H1 (cell line): ENCODE results near the gene SLC2A11. TPM values are rescaled to one million over a fixed set of nuclear protein-coding genes. Genes with fewer than 3 reads are reported as not detected.

Experiments
- BCL11A ChIP-seq, 2 experiments: IDR thresholded peaks; one replicate each; pipeline ENCODE4 v1.6.1; 2011; ENCODE audit warnings: low read depth in 2 of 2, low read length in 2 of 2, mild to moderate bottlenecking in 2 of 2
- BRCA1 ChIP-seq: IDR thresholded peaks from 2 replicates; pipeline ENCODE4 v1.6.1; 2012; ENCODE audit warnings: low read depth, low read length, improper control_type of control experiment
- EGR1 ChIP-seq: IDR thresholded peaks from 2 replicates; pipeline ENCODE4 v1.6.1; 2011; ENCODE audit warnings: low read depth, low read length, borderline replicate concordance
- JUN ChIP-seq: IDR thresholded peaks from 2 replicates; pipeline ENCODE4 v1.6.1; 2011; ENCODE audit warnings: low read depth, mild to moderate bottlenecking, improper control_type of control experiment, low read length
- NANOG ChIP-seq: IDR thresholded peaks from 2 replicates; pipeline ENCODE4 v1.6.1; 2011; ENCODE audit warnings: low read length, low read depth, mild to moderate bottlenecking, inconsistent platforms; ENCODE audit not compliant: insufficient read depth, poor library complexity, severe bottlenecking
- TAF7 ChIP-seq: optimal IDR thresholded peaks from 2 replicates; pipeline ENCODE3; 2011; ENCODE audit warnings: low read depth, mild to moderate bottlenecking, inconsistent platforms, low read length, moderate library complexity, borderline replicate concordance
- polyA plus RNA-seq, 7 experiments: library from polyadenylated mRNA; depleted of rRNA in 3 of 7; stranded (reverse) in 5 of 7; unstranded in 2 of 7; fragments of >200 nt in 5 of 7; fragments of 200-250 nt in 2 of 7; gene quantifications; 1 replicate in 5 of 7; 2 replicates in 1 of 7; 4 replicates in 1 of 7; pipeline versions ENCODE4 v1.2.1 to v1.2.3, GENCODE V29; 2011 to 2013; ENCODE audit warnings: missing spikeins in 2 of 7, mixed read lengths in 2 of 7
- total RNA-seq: library from RNA; stranded (reverse); fragmentation: NEBNext Ultra II Directional; extraction: Animal tissue kit (Norgen Biotek cat#: 25700); gene quantifications from 2 replicates; pipeline ENCODE4 v1.2.1, GENCODE V29; 2021
- TF ChIP-seq, protein P1 (sequence below): IDR thresholded peaks from 2 replicates; pipeline ENCODE4 v1.6.1; 2011; ENCODE audit warnings: low read length, improper control_type of control experiment

SLC2A11 gene
- total and polyA plus RNA-seq, 2 of the 8 experiments (the other 6 are each of a cell fraction or from before 2014, with no cell fraction given): 10.7 to 12.5 TPM

DNA sequence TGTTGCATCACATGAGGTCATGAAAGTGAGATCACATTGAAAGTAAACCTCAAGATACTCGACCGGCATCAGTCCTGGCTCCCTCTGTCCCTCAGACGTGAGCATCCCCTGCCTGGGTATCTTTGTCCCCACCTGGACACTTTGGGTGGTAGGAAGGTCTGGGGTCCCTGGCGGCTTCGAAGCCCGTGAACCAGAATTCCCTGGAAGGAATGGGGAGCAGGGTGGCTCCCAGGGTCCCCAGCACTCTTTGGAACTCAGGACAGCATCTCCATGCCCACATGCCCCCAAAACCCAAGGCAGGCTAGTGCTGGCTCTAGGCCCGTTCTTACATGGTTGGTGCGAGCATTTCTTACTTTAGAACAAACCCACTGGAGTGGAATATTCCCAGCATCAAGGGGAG is 26.4 kb upstream of the SLC2A11 start (continued):
- TF ChIP-seq TAF7 (no peak), NANOG (no peak), JUN (no peak), EGR1 (no peak), BCL11A (IDR thresholded peaks at IDR 0.05; ENCODE audit: low read depth in 2 of 2, low read length in 2 of 2) (no peak), BRCA1 (no peak)
- TF ChIP-seq, protein P1, sequence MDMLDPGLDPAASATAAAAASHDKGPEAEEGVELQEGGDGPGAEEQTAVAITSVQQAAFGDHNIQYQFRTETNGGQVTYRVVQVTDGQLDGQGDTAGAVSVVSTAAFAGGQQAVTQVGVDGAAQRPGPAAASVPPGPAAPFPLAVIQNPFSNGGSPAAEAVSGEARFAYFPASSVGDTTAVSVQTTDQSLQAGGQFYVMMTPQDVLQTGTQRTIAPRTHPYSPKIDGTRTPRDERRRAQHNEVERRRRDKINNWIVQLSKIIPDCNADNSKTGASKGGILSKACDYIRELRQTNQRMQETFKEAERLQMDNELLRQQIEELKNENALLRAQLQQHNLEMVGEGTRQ: no peak
